HCT116 (cell line): Measurements from ENCODE around the gene GRAMD4. TPM values are rescaled to one million over a fixed set of nuclear protein-coding genes. Genes with fewer than 3 reads are reported as not detected.

Experiments used
- ATAC-seq: fragments of 200-7000 bp; cut with Tn5 transposase; 2 replicates; pipeline ENCODE4 v1.9.1; 2020; ENCODE audit warnings: mild to moderate bottlenecking, moderate library complexity
- BruUV-seq: library from RNA; stranded (reverse); fragments of 400-500 nt; replicated peaks from 2 replicates; lab custom pipeline; 2021; lab: Mats Ljungman, UMichigan
- CTCF ChIA-PET: fragments of 300-600 bp; sonication (Branson Sonifier 250); formaldehyde crosslinking; loops from one replicate; lab custom pipeline; 2021; ENCODE audit warnings: antibody characterized with exemption; lab: Charles Lee
- POLR2A ChIA-PET: fragments of 300-600, 350-600 bp; sonication (Branson Sonifier 250); formaldehyde crosslinking; loops from one replicate; lab custom pipeline; 2021; ENCODE audit warnings: antibody characterized with exemption; lab: Charles Lee
- RAD21 ChIA-PET, 2 experiments: fragments of 300-600 bp; sonication (Branson Sonifier 250); formaldehyde crosslinking; loops; one replicate each; lab custom pipeline; 2023; ENCODE audit warnings: low total read pairs in 2 of 2; ENCODE audit not compliant: uncharacterized antibody in 2 of 2, unreplicated experiment in 2 of 2, low non-redundant PET in 1 of 2; lab: Charles Lee
- DNase-seq: peaks from one replicate; pipeline ENCODE4 v3.0.0-alpha.2; 2010; ENCODE audit warnings: low read depth, low spot score
- H2AFZ ChIP-seq: fragments of 200-600 bp; shearing (Covaris generic), sonication (generic); 2 replicates; pipeline ENCODE4 v1.6.1; 2017; ENCODE audit warnings: low read depth, mixed run types, mixed read lengths, antibody characterized with exemption, low read length; ENCODE audit not compliant: poor library complexity, severe bottlenecking
- H3K27ac ChIP-seq: 2 replicates; pipeline ENCODE4 v1.5.1; 2012; ENCODE audit warnings: low read depth, low read length
- H3K27me3 ChIP-seq: fragments of 200-600 bp; sonication (generic); 2 replicates; pipeline ENCODE4 v1.6.1; 2016; ENCODE audit warnings: mixed run types, low read length, mixed read lengths; ENCODE audit not compliant: insufficient read depth
- H3K36me3 ChIP-seq, 2 experiments: fragments of 200-500 bp in 1 of 2; fragments of 200-600 bp in 1 of 2; sonication (Bioruptor generic) in 1 of 2; sonication (generic) in 1 of 2; 2 replicates each; pipeline versions ENCODE4 v1.5.1 to v1.6.1; 2014 to 2016; ENCODE audit warnings: low read length in 2 of 2, inconsistent platforms in 1 of 2, mixed read lengths in 1 of 2, mixed run types in 1 of 2; ENCODE audit not compliant: insufficient read depth in 2 of 2, control insufficient read depth in 1 of 2
- H3K4me1 ChIP-seq, 2 experiments: fragments of 200-600 bp in 1 of 2; sonication (generic) in 1 of 2; 2 replicates each; pipeline versions ENCODE4 v1.5.1 to v1.6.1; 2012 to 2017; ENCODE audit warnings: low read length in 2 of 2, inconsistent platforms in 1 of 2, mild to moderate bottlenecking in 1 of 2, mixed read lengths in 1 of 2, mixed run types in 1 of 2, moderate library complexity in 1 of 2; ENCODE audit not compliant: insufficient read depth in 2 of 2, control insufficient read depth in 1 of 2
- H3K4me2 ChIP-seq: fragments of 200-600 bp; sonication (generic); 2 replicates; pipeline ENCODE4 v1.6.1; 2017; ENCODE audit warnings: mixed run types, low read length, mixed read lengths
- H3K4me3 ChIP-seq, 2 experiments: fragments of 200-600 bp in 1 of 2; sonication (generic) in 1 of 2; replicated peaks in 1 of 2; 2 replicates each; pipeline ENCODE4 v1.5.1; 2011 to 2016; ENCODE audit warnings: low read length in 2 of 2, control low read depth in 1 of 2, low read depth in 1 of 2, mild to moderate bottlenecking in 1 of 2, mixed read lengths in 1 of 2, mixed run types in 1 of 2
- H3K79me2 ChIP-seq: fragments of 200-600 bp; sonication (generic); 2 replicates; pipeline ENCODE4 v1.6.1; 2017; ENCODE audit warnings: mild to moderate bottlenecking, mixed run types, low read length, moderate library complexity, mixed read lengths; ENCODE audit not compliant: insufficient read depth
- H3K9ac ChIP-seq: fragments of 200-600 bp; sonication (generic); 2 replicates; pipeline ENCODE4 v1.6.1; 2016; ENCODE audit warnings: low read length, mixed read lengths
- H3K9me2 ChIP-seq: fragments of 200-600 bp; sonication (generic), shearing (Covaris generic); 2 replicates; pipeline ENCODE4 v1.6.1; 2017; ENCODE audit warnings: mixed run types, mild to moderate bottlenecking, moderate library complexity; ENCODE audit not compliant: insufficient read depth
- H3K9me3 ChIP-seq, 2 experiments: fragments of 200-500 bp in 1 of 2; fragments of 200-600 bp in 1 of 2; sonication (Bioruptor generic) in 1 of 2; sonication (generic) in 1 of 2; 2 replicates each; pipeline ENCODE4 v1.6.1; 2014 to 2017; ENCODE audit warnings: low read length in 2 of 2, mixed read lengths in 2 of 2, inconsistent platforms in 1 of 2, low read depth in 1 of 2, mild to moderate bottlenecking in 1 of 2, mixed run types in 1 of 2, moderate library complexity in 1 of 2; ENCODE audit not compliant: control insufficient read depth in 1 of 2, insufficient read depth in 1 of 2
- H4K20me1 ChIP-seq: fragments of 200-600 bp; sonication (generic), shearing (Covaris generic); 2 replicates; pipeline ENCODE4 v1.6.1; 2017; ENCODE audit warnings: mixed run types, mild to moderate bottlenecking, moderate library complexity; ENCODE audit not compliant: insufficient read depth
- CEBPB ChIP-seq: IDR thresholded peaks from 2 replicates; pipeline ENCODE4 v1.6.1; 2012; ENCODE audit warnings: low read depth
- EGR1 ChIP-seq: IDR thresholded peaks from 2 replicates; pipeline ENCODE4 v1.6.1; 2012; ENCODE audit warnings: low read depth
- ELF1 ChIP-seq: IDR thresholded peaks from 2 replicates; pipeline ENCODE4 v1.6.1; 2012; ENCODE audit warnings: low read depth, borderline replicate concordance
- EZH2 ChIP-seq: fragments of 200-600 bp; sonication (generic); IDR thresholded peaks from 2 replicates; pipeline ENCODE4 v1.6.1; 2017; ENCODE audit warnings: antibody characterized with exemption, mixed run types
- JUND ChIP-seq: IDR thresholded peaks from 2 replicates; pipeline ENCODE4 v1.6.1; 2012
- POLR2A ChIP-seq: IDR thresholded peaks from 2 replicates; pipeline ENCODE4 v1.7.0; 2011; ENCODE audit warnings: borderline replicate concordance; ENCODE audit not compliant: insufficient read depth, insufficient read length; ENCODE audit errors: extremely low read depth
- POLR2AphosphoS5 ChIP-seq: IDR thresholded peaks from 2 replicates; pipeline ENCODE4 v1.6.1; 2011; ENCODE audit warnings: mild to moderate bottlenecking, low read depth, low read length, moderate library complexity
- RAD21 ChIP-seq: IDR thresholded peaks from 2 replicates; pipeline ENCODE4 v1.6.1; 2012; ENCODE audit warnings: low read depth, mild to moderate bottlenecking
- SIN3A ChIP-seq: IDR thresholded peaks from 2 replicates; pipeline ENCODE4 v1.6.1; 2012; ENCODE audit warnings: low read depth
- SP1 ChIP-seq: IDR thresholded peaks from 2 replicates; pipeline ENCODE4 v1.6.1; 2012; ENCODE audit warnings: low read depth
- SRF ChIP-seq: IDR thresholded peaks from 2 replicates; pipeline ENCODE4 v1.6.1; 2012; ENCODE audit warnings: low read depth
- YY1 ChIP-seq: IDR thresholded peaks from 2 replicates; pipeline ENCODE4 v1.6.1; 2011; ENCODE audit warnings: low read length, low read depth, moderate library complexity, mild to moderate bottlenecking; ENCODE audit not compliant: insufficient replicate concordance; ENCODE audit errors: extremely low read depth
- ZFX ChIP-seq: fragments of 450-650 bp; IDR thresholded peaks from 2 replicates; pipeline ENCODE4 v1.6.1; 2017
- ZNF274 ChIP-seq: fragments of 200-500 bp; sonication (Bioruptor generic); IDR thresholded peaks from 2 replicates; pipeline ENCODE4 v1.6.1; 2014; ENCODE audit warnings: mild to moderate bottlenecking, low read depth, low read length, inconsistent platforms
- intact Hi-C: fragments of 100-400 bp; cut with micrococcal nuclease; formaldehyde crosslinking; loops from 2 replicates; pipeline ENCODE4 v1.10.0; 2022
- total RNA-seq: library from RNA; stranded (reverse); gene quantifications from one replicate; pipeline ENCODE4 v1.2.1, GENCODE V29; 2021; ENCODE audit not compliant: unreplicated experiment
- TF ChIP-seq, protein P1 (sequence below): IDR thresholded peaks from 2 replicates; pipeline ENCODE4 v1.6.1; 2012

The GRAMD4 gene
- total RNA-seq, 1 experiment from 2014 or later: 25.8 TPM

DNA sequence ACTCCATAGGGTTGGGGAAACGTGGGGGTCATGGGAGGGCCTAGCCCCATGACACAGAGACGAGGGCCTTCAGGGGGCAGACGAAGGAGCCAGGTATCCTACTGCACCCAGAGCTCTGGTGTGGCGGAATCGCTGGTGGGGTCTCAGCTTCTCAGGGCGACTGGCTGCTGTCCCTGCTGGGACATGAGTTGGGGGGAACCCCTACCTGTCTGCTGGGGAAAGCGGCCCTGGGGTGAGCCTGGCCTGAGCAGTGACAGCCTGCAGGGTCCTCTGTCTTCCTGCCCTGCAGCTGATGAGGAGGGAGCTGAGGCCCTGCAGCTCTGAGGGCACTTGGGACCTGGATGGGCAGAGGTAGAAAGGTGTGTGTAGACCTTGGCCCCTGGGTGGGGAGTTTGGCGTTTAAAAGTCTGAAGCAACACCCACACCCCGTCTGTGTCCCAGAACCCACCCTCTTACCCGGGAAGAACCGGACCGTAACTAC lies 33.6 kb upstream of the GRAMD4 start:
- Histone ChIP-seq H3K27ac (no peak overlapping the region), H3K4me3 (no peak overlapping the region), H3K9ac (no peak overlapping the region), H3K79me2 (peaks cover 6% of the 10 kb centered on the region; the same call in 1 of the 2 replicates), H3K4me1 (peaks cover 0 to 3% of the 10 kb centered on the region in 2 experiments; a peak in 1 of 4 replicates), H4K20me1 (no peaks in the 10 kb centered on the region), H3K9me3 (no peaks in the 10 kb centered on the region), H3K4me2 (no peak overlapping the region), H3K36me3 (no peaks in the 10 kb centered on the region), H3K9me2 (no peaks in the 10 kb centered on the region), H3K27me3 (no peaks in the 10 kb centered on the region), H2AFZ (no peak overlapping the region)
- intact Hi-C loops: no loop called here
- ChIA-PET CTCF (no interaction called here), RAD21 (no interaction called here), POLR2A (no interaction called here)
- DNase-seq: no peak
- no peak for ATAC-seq
- TF ChIP-seq SIN3A (no peak), YY1 (no peak), RAD21 (no peak), ELF1 (no peak), POLR2A (no peak), SP1 (no peak), POLR2AphosphoS5 (no peak), SRF (no peak), EGR1 (no peak), ZNF274 (no peak), ZFX (no peak)
- TF ChIP-seq, protein P1, sequence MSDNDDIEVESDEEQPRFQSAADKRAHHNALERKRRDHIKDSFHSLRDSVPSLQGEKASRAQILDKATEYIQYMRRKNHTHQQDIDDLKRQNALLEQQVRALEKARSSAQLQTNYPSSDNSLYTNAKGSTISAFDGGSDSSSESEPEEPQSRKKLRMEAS: no peak
- no TSS peak for BruUV-seq

DNA sequence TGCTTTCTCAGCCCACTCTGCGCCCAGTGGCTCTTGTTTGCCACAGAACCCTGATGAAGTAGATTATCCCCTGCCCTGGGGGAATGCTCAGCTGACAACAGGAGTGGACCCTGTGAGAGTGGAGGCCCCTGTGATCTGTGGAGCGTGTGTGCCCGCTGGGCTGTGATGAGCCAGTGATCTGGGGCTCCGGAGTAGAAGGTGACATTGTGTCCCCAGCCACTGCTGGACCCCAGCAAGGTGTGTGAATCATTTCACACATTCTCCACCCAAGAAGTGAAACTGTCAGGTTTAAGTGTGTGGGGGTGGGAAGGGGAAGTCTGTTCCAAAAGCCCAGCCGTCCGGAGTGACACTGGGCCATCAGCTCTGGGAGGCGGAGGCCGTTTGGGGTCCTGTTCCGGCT lies 33.1 kb upstream of the GRAMD4 start:
- RAD21 ChIA-PET: no interaction called here

More for the DNA sequence above, 33.1 kb upstream of the GRAMD4 start:
- intact Hi-C loops: no loop called here
- no peak overlapping the region for H3K27ac ChIP-seq
- TF ChIP-seq POLR2AphosphoS5 (no peak), EGR1 (no peak), EZH2 (no peak), ZNF274 (no peak), CEBPB (no peak), JUND (no peak), SRF (no peak)
- TF ChIP-seq, protein P1: no peak
- no peak overlapping the region for H3K4me3 ChIP-seq
- H3K4me2 ChIP-seq: no peak overlapping the region
- ATAC-seq: no peak
- no peaks in the 10 kb centered on the region for H4K20me1 ChIP-seq
- no peak overlapping the region for H2AFZ ChIP-seq
- peaks cover 0 to 3% of the 10 kb centered on the region in 2 experiments; a peak in 1 of 4 replicates for H3K4me1 ChIP-seq
- H3K79me2 ChIP-seq: peaks cover 6% of the 10 kb centered on the region; the same call in 1 of the 2 replicates
- BruUV-seq: no TSS peak
- no peaks in the 10 kb centered on the region for H3K36me3 ChIP-seq
- no peaks in the 10 kb centered on the region for H3K9me2 ChIP-seq
- POLR2A ChIA-PET: no interaction called here
- CTCF ChIA-PET: no interaction called here
- no peaks in the 10 kb centered on the region for H3K27me3 ChIP-seq
- no peak for DNase-seq
- H3K9ac ChIP-seq: no peak overlapping the region
- no peaks in the 10 kb centered on the region for H3K9me3 ChIP-seq
